Left kidney (tissue), 8 donors: ENCODE measurements around the gene TEX13C. TPM values are rescaled to one million over a fixed set of nuclear protein-coding genes. Genes with fewer than 3 reads are reported as not detected.
"Not testable (repeated sequence)": the region's sequence is repeated elsewhere in the genome, so short reads cannot be mapped to it uniquely, and the experiment has no call there.

Experiments
- DNase-seq: peaks from one replicate; pipeline ENCODE4 v3.0.0-alpha.2; 2013
- long read RNA-seq, 8 donors: transcript quantifications; one replicate each; lab custom pipeline, GENCODE V29; 2026
- polyA plus RNA-seq: library from polyadenylated mRNA; unstranded; fragments of 120-200 nt; gene quantifications from one replicate; pipeline ENCODE4 v1.2.1, GENCODE V29; 2013; ENCODE audit not compliant: insufficient read length

TEX13C gene
- polyA plus RNA-seq, result not detected
- long read RNA-seq, donor 1, full-length matches to known transcripts, result 1 of 1 reads
- long read RNA-seq, donor 1, partial matches to known transcripts, result 0 of 1 reads
- long read RNA-seq, donor 1, other reads (novel, unspliced or antisense), result 0 of 1 reads
- long read RNA-seq, donor 2, result 0 reads
- long read RNA-seq, donor 3, result 0 reads
- long read RNA-seq, donor 4, result 0 reads
- long read RNA-seq, donor 5, result 0 reads
- long read RNA-seq, donor 6, full-length matches to known transcripts, result 1 of 1 reads
- long read RNA-seq, donor 6, partial matches to known transcripts, result 0 of 1 reads
- long read RNA-seq, donor 6, other reads (novel, unspliced or antisense), result 0 of 1 reads
- long read RNA-seq, donor 7, result 0 reads
- long read RNA-seq, donor 8, result 0 reads

DNA sequence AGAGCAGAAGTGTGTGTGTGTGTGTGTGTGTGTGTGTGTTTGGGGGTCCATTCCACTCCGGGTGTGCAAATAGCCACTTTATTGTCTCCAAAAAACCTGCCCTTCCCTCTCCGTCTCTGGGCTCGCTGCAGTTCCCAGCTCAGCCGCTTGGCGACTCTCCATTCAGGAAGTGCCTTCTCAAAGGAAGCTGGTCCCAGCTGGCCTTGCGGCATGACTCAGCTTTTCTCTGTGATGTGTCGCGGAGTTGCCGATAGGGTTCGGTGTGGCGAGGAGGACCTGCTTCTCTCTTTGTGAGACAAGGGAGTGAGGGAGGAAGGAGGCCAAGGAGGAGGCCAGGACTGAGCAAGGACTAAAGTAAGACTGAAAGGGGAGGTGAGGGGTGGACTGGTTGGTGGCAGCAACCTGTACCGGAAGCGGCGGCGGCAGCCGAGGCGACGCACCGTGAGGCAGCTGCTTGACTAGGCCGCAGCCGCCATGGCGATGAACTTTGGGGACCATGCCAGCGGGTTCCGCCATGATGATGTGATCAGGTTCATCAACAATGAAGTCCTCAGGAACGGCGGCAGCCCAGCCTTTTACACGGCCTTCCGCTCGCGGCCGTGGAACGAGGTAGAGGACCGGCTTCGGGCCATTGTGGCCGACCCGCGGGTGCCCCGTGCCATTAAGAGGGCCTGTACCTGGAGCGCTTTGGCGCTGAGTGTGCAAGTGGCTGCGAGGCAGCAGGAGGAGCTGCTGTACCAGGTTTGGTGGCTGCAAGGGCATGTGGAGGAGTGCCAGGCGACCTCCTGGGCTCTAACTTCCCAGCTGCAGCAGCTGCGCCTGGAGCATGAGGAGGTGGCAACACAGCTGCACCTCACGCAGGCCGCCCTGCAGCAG lies at the start of gene TEX13C:
Gene TEX13C, plus strand, starts transcription at position 226 of the 876 bp plus-strand sequence. Its CDS starts 249 bp downstream, at position 475.
- no peak for DNase-seq

DNA sequence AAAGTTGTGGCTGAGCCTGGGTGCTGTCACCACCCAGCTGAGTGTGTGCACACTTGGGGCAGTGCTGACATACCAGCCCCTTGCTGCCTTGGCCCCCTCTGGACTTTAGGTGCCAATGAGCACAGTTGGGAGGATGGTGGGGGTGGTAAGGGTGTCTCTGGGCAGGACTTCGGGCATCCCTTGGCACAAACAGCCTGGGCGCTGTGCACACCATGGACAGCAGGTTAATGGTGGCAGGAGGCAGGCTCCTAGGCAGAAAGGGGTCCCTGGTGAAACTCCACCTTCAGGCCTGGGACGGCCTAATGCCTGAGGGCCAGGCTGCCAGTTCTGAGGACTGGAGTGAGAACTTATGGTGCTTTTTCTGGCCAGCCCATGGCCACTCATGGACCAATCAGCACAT lies 32.4 kb upstream of the TEX13C start:
- no peak for DNase-seq

DNA sequence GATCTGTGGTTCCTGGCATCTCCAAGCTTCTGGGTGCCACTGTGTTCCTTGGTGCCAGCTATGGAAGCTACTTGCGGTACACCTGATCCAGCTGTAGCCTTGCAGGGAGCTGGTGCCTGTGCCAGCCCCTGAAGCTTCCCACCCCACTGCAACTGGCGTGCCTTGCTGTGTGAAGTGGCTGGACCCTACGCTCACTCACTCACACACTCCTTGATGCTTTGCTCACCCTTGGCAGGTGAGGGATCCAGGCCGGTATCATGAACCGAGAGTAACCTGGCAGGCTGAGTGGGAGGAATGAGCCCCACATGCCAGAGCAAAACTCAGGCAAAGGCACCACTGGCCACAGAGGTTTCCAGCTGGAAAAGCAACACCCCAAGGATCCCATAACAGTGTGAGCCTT lies 31.3 kb upstream of the TEX13C start:
- no peak for DNase-seq

DNA sequence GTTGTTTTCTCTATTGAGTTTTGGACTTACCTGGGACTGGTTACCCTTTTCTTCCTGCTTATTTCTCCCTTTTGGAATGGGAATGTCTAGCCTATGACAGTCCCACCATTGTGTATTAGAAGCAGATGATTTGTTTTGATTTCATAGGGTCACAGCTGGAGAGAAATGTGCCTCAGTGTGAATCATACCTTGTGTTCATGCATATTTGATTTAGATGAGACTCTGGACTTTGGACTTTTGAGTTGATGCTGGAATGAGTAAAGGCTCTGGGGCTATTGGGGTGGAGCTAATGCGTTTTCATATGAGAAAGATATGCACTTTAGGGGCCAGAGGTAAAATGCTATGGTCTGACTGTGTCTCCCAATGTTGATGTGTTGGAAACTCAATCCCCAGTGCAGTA lies 30.5 kb upstream of the TEX13C start:
- no peak for DNase-seq

DNA sequence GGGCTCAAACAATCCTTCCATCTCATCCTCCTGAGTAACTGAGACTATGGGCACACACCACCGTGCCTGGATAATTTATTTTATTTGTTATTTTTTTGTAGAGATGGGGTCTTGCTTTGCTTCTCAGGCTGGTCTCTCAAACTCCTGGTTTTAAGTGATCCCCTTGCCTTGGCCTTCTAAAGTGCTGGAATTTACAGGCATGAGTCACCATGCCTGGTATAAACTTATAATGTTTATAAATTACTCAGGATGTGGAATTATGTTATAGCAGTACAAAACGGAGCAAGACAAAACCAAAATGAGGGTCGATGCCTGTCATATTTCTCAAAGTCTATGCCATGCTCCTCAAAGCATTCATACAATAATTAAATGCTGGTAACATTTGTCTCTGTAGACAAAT lies 29.8 kb upstream of the TEX13C start:
- DNase-seq, result no peak

DNA sequence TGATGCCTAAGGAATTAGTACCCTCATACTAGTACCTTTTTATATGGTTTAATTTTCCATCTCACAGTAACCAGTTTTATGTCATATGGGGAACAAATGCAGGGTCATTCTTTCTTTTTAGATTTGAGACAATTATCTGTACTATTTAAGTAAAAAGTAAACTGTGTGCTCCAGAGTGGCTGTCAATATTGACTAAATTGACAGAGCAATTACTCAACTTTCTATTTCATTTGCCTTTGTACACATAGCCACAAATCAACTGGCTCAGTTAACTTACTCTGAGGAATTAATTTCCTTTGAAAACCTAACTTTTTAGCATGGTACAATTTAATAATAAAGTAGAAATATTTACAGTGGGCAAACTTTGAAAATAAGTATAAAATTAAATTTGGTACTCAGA lies 28.5 kb upstream of the TEX13C start:
- no peak for DNase-seq

DNA sequence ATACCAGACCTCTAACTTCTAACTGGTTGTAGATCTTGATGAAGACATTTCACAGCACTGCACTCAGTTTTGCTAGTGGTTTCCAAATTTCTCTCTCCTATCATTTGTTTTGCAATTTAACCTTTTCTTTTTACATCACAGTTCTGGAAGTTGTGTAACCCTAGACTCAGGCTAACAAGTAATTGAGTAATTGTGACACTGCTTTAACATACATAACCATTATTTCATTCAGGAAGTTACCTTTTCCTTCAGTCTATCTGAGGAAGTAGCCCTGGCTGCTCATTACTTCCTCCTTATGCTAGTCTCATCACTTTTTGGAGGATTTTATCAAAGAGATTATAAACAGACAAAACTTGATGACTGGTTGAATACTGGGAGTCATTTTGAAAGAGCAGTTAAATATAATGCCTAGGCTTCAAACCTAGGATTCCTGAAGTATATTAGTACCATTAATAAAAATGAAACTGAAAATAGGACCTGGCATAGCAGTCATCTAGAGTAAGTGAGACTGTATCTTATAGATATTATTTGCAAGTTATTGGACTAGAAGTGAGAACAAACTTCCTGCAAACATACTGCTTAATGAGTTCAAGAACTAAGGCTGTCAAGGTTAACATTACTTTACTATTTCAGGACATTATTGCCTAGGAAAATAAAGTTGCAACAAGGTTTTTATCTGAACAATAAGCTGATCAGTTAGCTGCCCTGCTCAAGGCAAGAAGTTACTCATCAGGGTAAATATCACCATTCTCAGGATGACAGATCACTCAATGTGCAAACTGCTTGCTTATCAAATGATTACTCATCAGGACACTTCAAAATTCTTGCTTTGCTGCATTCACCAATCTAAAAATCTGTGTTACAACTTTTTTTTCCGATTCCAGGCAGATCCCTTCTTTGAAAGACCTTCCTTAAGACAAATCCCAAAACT lies 25.6 kb upstream of the TEX13C start:
- DNase-seq, result no peak

DNA sequence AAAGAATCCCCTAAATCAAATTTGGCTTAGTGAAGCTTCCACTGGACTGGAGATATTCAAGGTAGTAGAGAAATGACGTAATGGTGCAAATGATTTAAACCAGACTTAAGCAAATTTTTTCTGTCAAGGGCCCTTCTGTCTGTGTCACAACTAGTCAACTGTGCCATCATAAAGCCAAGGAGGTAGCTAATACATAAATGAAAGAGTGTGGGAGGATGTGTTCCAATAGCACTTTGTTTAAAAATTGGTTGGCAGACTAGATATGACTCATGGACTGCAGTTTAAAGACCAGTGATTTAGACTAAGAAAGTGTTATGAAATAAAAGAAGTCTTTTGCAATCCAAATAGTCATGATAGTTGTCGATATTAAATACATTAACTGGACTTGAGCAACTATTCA lies 24.3 kb upstream of the TEX13C start:
- DNase-seq, result no peak

DNA sequence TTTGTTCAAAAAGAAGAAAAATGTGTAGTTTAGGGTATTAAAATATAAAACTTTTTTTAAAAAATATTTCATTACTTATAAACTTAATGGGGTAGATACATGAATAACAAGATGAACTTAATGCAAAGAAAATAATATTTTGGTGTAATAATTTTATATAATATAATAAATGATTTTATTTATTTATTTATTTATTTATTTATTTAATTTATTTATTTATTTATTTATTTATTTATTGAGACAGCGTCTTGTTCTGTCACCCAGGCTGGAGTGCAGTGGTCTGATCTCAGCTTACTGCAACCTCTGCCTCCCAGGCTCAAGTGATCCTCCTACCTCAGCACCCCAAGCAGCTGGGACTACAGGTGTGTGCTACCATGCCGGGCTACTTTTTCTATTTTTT lies 20.8 kb upstream of the TEX13C start:
- DNase-seq, result no peak

DNA sequence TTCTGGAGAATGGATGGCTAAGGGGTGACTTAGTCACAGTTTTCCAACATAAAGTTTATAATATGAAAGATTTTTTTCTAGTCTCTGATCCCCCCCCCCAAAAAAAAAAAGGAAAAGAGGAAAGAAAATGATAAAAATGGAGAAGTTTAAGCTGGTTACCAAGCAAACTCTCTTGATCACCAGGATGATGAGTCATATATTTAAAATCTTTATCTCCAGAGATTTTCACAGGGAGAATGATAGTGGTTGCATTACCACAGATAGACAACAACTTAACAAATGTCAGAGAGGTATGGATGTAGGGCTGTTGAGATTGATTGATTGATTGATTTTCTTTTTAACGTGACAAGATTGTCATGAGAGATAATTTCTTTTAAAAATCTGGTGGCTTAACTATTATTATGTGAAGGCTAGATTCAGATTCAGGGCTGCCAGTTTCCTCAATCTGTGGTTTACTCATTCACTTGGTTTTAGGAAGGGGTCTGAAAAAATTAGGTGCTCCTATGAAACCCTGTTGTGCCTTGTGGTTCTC lies 13.3 kb upstream of the TEX13C start:
- DNase-seq, result no peak

DNA sequence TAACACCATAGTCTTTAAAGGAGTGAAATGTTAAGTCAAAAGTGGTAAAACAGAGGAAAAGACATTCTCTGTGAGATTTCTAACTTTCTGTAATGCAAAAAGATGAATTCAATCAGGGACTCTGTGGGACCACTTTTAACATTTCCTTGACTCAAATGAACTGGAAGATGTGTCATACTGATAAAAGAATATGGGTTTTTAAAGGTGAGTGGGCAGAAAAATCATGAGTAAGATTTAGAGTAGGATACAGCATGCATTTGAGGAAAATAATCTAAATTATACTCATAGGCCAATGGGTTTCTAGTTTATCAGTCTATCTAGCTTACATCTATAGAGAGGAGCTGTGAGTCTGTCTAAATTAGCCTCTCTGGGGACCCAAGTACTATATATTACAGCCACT lies 11.0 kb upstream of the TEX13C start:
- no peak for DNase-seq

DNA sequence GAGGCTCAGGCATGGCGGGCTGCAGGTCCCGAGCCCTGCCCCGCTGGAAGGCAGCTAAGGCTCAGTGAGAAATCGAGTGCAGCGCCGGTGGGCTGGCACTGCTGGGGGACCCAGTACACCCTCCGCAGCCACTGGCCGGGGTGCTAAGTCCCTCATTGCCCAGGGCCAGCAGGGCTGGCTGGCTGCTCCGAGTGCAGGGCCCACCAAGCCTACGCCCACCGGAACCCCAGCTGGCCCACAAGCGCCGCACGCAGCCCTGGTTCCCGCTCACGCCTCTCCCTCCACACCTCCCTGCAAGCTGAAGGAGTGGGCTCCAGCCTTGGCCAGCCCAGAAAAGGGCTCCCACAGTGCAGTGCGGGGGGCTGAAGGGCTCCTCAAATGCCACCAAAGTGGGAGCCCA lies 505 bp upstream of the TEX13C start:
- DNase-seq, result not testable (repeated sequence)

DNA sequence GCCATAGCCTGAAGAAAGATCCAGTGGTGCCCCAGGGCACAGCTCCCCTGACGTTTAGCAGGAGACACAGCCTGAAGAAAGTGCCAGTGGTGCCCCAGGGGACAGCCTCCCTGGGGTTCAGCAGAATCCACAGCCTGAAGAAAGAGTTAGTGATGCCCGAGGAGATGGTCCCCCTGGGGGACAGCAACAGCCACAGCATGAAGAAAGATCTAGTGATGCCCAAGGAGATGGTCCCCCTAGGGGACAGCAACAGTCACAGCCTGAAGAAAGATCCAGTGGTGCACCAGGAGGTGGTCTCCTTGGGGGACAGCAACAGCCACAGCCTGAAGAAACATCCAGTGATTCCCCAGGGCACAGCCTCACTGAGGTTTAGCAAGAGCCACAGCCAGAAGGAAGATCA lies 2.8 kb downstream of the TEX13C start:
- no peak for DNase-seq

DNA sequence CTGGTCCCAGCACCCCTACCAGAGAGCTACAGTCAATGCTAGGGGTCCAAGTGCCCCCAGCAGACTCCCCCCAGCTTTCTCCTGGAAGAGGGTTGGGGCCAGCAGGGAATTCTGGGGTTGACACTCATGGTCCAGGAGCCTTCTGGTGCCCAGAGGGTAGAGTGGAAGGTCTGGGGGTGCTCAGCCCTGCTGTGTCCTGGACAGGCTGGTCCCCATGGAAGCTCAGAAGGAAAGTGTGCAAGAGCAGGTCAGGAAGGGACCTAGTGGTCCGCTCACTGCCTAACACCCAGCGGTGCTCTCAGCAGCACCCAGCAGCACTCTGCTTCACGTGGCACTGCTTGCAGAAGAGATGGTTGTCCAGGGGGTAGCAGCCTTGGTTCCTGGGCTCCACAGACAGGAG lies 6.9 kb downstream of the TEX13C start:
- no peak for DNase-seq

DNA sequence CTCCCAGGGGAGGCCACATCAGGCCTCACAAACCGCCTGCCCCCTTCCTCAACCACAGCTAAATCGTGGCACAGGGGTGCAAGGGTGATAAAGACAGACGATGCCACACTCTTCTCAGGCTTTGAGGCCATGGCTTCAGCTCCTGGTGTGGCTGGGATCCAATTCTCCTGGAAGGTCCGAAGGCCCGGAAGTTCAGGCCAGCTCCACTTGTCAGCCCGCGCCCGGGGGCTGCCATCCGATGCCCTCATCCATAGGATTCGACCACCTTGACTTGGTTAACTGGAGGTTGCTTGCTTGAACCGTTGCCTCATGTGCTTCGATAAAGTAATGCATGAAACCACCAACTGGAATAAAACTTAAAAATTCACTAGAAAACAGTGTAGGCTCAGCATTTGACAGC lies 8.2 kb downstream of the TEX13C start:
- no peak for DNase-seq

DNA sequence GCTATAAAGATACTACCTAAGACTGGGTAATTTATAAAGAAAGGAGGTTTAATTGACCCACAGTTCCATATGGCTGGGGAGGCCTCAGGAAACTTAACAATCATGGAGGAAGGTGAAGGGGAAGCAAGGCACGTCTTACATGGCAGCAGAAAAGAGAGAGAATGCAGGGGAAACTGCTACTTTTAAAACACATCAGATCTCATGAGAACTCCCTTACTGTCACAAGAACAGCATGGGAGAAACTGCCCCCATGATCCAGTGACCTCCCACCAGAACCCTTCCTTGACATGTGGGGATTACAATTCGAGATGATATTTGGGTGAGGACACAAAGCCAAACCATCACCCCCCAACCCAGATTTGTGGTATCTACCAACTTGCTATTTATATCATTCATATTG lies 13.9 kb downstream of the TEX13C start:
- no peak for DNase-seq

DNA sequence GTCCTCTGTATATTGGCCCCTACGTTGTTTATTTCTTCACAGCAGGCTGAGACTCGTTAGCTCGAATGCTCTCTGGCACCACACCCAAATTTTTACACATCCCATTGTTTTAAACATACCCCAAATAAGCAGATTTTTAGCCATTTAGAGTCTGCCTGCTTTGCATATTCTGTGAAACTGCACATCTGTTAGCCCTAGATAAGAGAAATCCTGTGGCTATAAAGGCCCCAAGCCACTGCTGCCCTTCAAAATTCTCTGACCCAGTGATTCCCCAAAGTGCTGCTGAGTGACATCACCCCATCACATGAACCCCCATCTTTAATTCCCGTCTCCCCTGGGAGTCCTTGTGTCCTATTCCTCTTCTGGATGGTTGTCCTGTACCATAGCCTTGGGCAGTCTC lies 20.8 kb downstream of the TEX13C start:
- DNase-seq, result no peak

DNA sequence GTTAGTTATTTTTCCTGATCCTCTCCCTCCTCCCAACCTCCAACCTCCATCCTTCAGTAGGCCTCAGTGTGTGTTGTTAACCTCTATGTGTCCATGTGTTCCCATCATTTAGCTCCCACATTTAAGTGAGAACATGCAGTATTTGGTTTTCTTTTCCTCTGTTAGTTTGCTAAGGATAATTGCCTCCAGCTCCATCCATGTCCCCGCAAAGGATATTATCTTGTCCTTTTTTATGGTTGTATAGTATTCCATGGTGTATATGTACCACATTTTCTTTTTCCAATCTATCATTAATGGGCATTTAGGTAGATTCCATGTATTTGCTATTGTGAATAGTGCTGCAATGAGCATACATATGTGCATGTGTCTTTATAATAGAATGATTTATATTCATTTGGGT lies 54.5 kb downstream of the TEX13C start:
- DNase-seq, result no peak
